ENCODE measurements around the gene ADSS2. TPM values are rescaled to one million over a fixed set of nuclear protein-coding genes. Genes with fewer than 3 reads are reported as not detected.

The ADSS2 gene
- total RNA-seq, 1 donor from 2014 or later = 31.9 TPM

DNA sequence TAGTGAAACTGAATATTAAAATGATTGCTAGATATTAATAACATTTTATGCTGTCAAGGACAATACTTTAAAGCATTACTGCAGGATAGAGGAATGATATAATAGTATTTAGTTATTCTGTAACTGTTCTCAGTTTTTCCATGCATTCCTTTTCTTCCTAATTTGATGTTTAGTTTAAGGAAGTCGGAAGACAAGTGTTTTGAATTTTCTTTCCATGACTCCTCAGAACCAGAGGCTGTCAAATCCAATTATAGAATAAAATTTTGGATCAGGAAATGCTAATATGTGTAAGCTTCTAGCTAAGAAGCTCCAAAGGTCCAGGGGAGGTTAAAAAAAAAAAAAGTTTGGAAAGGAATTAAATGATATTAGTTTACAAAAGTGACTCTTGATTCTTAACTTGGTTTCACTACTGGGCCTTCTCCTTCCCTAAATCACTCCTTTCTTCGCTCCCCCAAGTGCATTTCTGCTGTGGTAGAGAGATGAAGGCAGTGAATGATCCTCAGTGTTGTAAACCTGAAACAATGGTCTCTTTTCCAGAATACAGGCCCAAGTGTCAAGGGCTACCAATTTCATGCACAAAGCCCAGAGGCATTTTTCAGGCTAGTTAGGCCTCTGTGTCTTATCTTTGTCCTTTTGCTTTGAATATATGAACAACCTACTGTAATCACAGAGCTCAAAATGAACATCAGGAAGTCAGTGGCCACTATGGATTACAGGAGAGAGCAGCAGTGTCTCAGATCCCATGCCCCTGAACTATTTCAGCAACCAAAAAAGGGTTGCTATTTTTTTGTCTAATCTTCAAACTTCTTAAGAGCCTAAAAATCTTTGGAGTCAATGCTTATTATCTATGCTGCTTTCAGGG is 6.2 kb downstream of the ADSS2 start:
- peak overlapping the region; percentile 35 for H3K27ac Mint-ChIP-seq (ENCODE audit: unreplicated experiment)
- no peak for DNase-seq

DNA sequence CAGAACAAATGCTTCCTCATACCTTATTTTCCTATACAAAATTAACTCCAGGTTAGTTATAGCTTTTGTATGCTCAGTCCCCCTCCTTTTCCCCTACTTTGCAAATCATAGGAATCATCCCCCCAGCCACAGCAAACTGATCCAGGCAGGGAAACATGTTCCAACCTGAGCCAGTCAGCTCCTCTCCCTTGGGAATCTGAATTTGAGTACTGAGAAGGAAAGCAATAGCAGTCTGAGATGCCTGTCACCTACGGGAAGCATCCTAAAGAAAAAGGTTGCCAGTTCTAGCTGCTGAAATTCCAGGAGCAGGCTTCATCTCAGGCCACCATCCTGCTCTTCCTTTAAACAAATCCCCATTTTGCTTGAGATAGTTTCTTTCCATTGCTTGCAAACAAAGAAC is 6.9 kb downstream of the ADSS2 start:
- no peaks in the 10 kb centered on the region for H3K27me3 Mint-ChIP-seq (ENCODE audit: unreplicated experiment)
- H3K9me3 Mint-ChIP-seq (ENCODE audit: unreplicated experiment) = no peaks in the 10 kb centered on the region
- peaks cover 17% of the 10 kb centered on the region for H3K4me1 Mint-ChIP-seq (ENCODE audit: low read depth, unreplicated experiment)
- no peaks in the 10 kb centered on the region for H3K36me3 Mint-ChIP-seq (ENCODE audit: unreplicated experiment)
- H3K4me3 Mint-ChIP-seq (ENCODE audit: unreplicated experiment) = no peak overlapping the region
- DNase-seq = no peak
- TF ChIP-seq CTCF (IDR thresholded peaks at IDR 0.05; ENCODE audit: partially characterized antibody, unreplicated experiment) = no peak
- H3K27ac Mint-ChIP-seq (ENCODE audit: unreplicated experiment) = no peak overlapping the region

More for the DNA sequence above, 6.2 kb downstream of the ADSS2 start:
- H3K4me1 Mint-ChIP-seq (ENCODE audit: low read depth, unreplicated experiment) = peaks cover 23% of the 10 kb centered on the region
- H3K4me3 Mint-ChIP-seq (ENCODE audit: unreplicated experiment) = no peak overlapping the region
- H3K27me3 Mint-ChIP-seq (ENCODE audit: unreplicated experiment) = peaks cover 4% of the 10 kb centered on the region
- no peaks in the 10 kb centered on the region for H3K9me3 Mint-ChIP-seq (ENCODE audit: unreplicated experiment)
- no peak for TF ChIP-seq CTCF (IDR thresholded peaks at IDR 0.05; ENCODE audit: partially characterized antibody, unreplicated experiment)
- no peaks in the 10 kb centered on the region for H3K36me3 Mint-ChIP-seq (ENCODE audit: unreplicated experiment)

- no peak overlapping the region for H3K27ac Mint-ChIP-seq (ENCODE audit: unreplicated experiment)
- H3K36me3 Mint-ChIP-seq (ENCODE audit: unreplicated experiment) = no peaks in the 10 kb centered on the region
- no peaks in the 10 kb centered on the region for H3K27me3 Mint-ChIP-seq (ENCODE audit: unreplicated experiment)
- TF ChIP-seq CTCF (IDR thresholded peaks at IDR 0.05; ENCODE audit: partially characterized antibody, unreplicated experiment) = no peak
- no peak for DNase-seq
- H3K9me3 Mint-ChIP-seq (ENCODE audit: unreplicated experiment) = no peaks in the 10 kb centered on the region
- peaks cover 12% of the 10 kb centered on the region for H3K4me1 Mint-ChIP-seq (ENCODE audit: low read depth, unreplicated experiment)
- H3K4me3 Mint-ChIP-seq (ENCODE audit: unreplicated experiment) = no peak overlapping the region
Observed at GRCh38 chr1:244442850-244443249, 8.9 kb downstream of the ADSS2 start.

DNA sequence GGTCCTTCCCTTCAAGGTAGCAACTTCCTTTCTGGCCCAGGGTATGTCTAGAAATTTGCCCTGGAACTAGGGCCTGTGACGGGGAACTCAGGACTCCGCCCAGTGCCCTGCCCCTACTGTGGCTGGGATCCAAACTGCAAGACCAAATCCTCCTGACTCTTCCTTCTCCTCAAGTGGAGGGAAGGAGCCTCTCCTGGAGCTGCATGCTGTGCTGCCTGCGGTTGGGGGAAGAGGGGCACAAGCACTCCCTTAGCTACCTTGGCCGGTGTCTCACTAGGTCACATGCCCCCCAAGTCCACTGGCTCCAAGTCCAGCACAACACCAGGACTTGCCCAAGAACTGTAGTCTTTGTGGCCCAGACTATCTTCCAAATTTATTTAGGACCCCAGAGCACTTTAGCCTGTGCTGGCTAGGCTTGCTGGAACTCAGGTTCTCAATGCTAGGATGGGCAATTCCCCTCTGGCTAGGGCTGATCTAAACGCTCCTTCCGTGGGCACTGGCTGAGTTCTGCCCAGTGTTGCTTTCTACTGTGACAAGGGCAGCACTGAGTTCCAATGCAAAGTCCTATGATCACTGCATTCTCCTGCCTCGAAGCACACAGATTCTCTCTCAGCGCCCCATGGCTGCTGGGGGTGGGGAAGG is 12.2 kb downstream of the ADSS2 start:
- H3K27me3 Mint-ChIP-seq (ENCODE audit: unreplicated experiment) = no peaks in the 10 kb centered on the region
- no peak for TF ChIP-seq CTCF (IDR thresholded peaks at IDR 0.05; ENCODE audit: partially characterized antibody, unreplicated experiment)
- no peaks in the 10 kb centered on the region for H3K9me3 Mint-ChIP-seq (ENCODE audit: unreplicated experiment)
- no peak overlapping the region for H3K4me3 Mint-ChIP-seq (ENCODE audit: unreplicated experiment)
- no peaks in the 10 kb centered on the region for H3K4me1 Mint-ChIP-seq (ENCODE audit: low read depth, unreplicated experiment)
- H3K27ac Mint-ChIP-seq (ENCODE audit: unreplicated experiment) = no peak overlapping the region
- DNase-seq = no peak
- H3K36me3 Mint-ChIP-seq (ENCODE audit: unreplicated experiment) = no peaks in the 10 kb centered on the region

GRCh38 chr1:244437086-244437468 is 14.6 kb downstream of the ADSS2 start:
- Mint-ChIP-seq H3K27ac (ENCODE audit: unreplicated experiment) (no peak overlapping the region), H3K9me3 (ENCODE audit: unreplicated experiment) (no peaks in the 10 kb centered on the region), H3K27me3 (ENCODE audit: unreplicated experiment) (no peaks in the 10 kb centered on the region), H3K4me1 (ENCODE audit: low read depth, unreplicated experiment) (no peaks in the 10 kb centered on the region), H3K4me3 (ENCODE audit: unreplicated experiment) (no peak overlapping the region), H3K36me3 (ENCODE audit: unreplicated experiment) (no peaks in the 10 kb centered on the region)
- no peak for DNase-seq
- no peak for TF ChIP-seq CTCF (IDR thresholded peaks at IDR 0.05; ENCODE audit: partially characterized antibody, unreplicated experiment)
